Activated CD4-positive, CD25-positive, alpha-beta regulatory T cell treated with anti-CD3 and anti-CD28 coated beads, Interleukin-2, amount 50 U/mL, for 72 hours (primary cell): ENCODE results near the gene EIF1AD.

Experiments used
- DNase-seq: peaks from one replicate; pipeline ENCODE4 v3.0.0; 2021

EIF1AD gene

DNA sequence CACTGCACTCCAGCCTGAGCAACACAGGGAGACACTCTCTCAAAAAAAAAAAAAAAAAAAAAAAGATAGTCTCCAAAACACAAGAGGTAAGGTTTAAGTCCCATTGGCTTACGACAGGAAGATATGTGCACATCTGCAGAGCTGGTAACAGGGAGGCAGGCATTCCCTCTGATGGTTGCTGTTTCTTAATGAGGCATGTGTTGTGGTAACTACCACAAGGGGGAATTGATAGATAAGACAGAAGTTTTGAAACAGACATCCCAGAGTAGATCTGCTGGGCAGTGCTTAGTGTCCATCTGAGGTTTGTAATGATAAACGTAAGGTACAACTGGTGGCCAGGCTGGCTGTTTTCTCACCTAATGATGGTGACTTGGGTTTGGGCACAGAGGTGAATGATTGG is 4.7 kb downstream of the EIF1AD start:
- no peak for DNase-seq

DNA sequence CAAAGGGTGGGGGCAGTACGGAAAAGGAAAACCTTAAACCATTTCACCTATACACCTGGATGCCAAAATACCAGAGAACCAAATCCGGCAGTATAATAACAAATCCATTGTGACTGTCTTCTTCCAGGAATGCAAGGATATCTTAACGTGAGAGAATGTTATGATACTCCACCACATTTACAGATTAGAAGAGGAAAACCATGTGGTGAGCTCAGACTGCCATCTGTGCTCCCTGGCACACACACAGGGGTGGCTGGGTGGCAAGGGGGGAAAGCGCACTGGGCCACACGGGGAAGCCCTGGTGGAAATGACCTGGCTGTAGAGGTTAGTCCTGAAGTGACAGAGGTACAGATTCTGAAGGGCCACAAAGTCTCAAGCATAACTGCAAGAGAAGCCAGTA is 9.9 kb downstream of the EIF1AD start:
- no peak for DNase-seq

DNA sequence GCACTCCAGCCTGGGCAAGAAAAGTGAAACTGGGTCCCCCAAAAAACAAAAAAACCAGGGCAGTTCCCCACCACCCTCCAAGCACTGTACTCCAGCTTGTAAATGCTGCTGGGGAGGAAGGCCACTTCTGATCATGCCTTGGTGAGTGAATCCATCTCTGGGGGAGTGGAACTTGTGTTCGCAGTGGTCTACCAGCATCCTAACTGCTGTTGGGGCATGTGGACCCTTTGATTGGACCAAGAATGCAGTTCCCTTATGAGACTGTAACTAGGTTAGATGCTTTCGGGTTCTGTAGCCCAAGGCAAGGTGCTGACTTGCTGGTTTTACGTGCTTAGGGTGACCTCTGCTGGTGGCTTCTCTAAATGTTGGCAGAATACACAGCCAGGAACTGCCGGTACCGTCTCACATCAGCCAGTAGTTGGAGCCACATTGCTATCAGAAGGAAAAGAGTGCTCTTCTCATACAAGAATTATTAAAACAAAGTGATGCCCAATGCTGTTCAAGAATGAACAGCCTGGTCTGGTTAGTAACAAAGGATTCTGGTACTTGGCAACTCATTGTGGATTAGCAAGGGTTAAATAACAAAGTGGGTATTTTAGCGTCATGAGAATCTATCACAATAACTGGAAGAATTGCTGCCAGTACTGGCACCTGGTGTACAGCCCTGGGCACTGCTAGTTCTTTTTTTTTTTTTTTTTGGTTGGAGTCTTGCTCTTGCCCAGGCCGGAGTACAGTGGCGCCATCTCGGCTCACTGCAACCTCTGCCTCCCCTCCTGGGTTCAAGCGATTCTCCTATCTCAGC is 13.0 kb downstream of the EIF1AD start:
- DNase-seq = peak; percentile 81

DNA sequence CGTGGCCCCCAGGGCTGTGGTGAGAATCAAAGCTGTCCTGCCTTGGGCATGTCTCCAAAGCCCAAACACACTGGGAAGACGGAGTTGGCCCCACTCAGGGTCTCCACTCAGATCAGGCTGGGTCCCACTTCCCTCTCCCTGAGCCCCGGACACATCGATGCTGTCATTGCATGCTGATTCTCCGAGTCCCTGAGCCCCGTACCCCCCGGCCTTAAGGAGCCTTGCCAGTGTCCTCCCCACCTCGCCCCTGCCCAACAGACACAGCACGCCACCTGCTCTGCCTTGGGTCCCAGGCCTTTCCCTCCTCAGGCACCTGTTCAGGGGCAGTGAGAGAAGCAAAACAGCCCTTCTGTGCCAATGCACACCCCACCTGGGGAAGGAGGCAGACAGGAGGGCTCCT is 14.6 kb downstream of the EIF1AD start:
- DNase-seq = no peak

- DNase-seq = no peak
Observed at GRCh38 chr11:65983589-65983987, 18.4 kb downstream of the EIF1AD start.

DNA sequence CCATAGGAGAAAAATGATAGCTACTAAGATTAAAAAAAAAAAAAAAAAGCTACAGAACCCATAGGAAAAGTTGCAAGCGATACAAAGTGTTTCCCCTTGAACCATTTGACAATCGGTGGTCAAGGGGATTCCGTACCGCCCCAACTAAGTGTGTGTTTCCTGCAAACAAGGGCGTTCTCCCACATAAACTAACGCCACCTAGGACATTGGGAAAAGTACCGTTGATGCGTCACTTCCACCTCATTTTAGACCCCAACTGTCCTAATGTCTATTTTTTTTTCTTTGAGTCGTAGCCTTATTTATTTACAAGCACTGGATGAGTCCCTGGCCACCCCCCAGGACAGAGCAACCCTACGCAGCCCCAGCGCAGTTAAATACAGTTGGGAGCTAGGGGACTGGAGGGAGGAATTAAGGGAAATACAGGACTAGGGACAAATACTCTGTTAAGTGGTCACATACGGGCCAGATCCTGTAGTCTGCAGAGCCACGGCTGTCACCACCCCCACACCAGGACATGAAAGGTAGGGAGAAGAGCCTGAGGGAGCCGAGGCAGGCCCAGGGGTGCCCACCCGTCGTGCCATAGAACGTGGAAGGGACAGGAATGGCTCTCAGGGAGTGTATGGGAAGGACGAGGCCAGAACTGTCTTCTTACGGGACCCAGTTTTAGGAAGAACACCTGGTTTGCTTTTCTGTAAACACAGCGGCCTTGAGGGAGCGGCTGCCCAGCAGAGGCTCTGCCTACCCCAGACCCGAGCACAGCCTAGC is 19.0 kb downstream of the EIF1AD start:
- no peak for DNase-seq

GRCh38 chr11:65981972-65982823 is 19.8 kb downstream of the EIF1AD start:
- no peak for DNase-seq

DNA sequence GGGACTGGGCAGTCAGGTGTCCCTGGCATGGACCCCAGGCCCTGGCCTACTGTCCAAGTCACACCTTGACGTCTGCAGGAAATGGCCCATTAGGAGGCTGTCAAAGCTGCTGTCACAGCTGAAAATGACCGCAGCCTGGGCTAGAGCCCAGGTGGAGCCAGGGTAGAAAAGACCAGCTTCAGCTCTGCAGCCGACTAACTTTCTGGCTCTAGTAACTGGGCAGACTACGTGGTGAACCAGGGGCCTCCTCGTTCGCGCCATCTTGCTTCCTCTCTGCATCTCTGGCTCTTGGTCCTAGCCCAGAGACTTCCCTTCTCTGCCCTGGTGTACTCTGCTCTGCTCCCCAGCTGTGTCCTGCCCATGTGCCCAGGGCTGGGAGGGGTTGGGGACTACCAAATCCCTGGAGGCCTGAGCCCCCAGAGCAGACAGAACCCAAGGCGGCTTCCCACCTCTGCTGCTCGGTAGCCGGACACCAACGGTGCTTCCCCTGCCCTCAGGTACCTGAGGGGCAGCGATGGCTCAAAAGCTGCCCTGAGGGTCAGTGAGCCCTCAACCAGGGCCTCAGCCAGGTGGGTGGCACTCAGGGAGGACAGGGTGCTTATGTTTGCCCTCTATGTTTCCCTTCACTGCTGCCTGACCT is 20.7 kb downstream of the EIF1AD start:
- no peak for DNase-seq

- no peak for DNase-seq
Observed at GRCh38 chr11:65979261-65979759, 22.6 kb downstream of the EIF1AD start.

GRCh38 chr11:65978391-65979238 is 23.3 kb downstream of the EIF1AD start:
- no peak for DNase-seq

DNA sequence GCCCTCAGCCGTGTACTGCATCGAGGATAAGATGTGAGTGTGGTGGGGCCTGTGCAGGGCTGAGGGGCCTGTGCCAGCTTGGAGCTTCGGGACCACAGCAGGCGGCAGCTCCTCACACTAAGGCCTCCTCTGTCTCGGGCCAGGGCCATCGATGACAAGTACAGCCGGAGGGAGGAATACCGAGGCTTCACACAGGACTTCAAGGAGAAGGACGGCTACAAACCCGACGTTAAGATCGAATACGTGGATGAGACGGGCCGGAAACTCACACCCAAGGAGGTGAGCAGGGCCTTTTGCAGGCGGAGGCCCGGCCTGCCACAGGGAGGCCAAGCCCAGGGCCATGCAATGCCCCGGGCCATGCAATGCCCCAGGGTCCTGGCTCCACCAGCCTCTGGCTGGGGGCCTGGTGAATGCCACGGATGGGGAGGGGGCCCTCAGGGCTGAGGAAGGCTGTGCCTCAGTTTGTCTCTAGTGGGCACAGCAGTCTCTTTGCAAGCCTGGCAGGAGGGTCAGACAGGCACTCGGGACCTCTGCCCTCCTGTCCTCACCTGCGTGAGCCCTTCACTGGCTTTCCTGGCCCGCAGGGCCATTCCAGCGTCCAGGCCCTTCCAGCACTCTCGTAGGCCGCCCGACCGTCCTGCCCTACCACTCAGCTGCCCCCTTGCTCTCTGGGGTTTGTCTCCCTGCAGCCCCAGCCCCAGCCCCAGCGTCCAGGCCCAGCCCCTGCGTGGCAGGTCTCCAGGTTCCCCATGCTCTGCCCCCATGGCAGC is 24.2 kb downstream of the EIF1AD start:
- no peak for DNase-seq

DNA sequence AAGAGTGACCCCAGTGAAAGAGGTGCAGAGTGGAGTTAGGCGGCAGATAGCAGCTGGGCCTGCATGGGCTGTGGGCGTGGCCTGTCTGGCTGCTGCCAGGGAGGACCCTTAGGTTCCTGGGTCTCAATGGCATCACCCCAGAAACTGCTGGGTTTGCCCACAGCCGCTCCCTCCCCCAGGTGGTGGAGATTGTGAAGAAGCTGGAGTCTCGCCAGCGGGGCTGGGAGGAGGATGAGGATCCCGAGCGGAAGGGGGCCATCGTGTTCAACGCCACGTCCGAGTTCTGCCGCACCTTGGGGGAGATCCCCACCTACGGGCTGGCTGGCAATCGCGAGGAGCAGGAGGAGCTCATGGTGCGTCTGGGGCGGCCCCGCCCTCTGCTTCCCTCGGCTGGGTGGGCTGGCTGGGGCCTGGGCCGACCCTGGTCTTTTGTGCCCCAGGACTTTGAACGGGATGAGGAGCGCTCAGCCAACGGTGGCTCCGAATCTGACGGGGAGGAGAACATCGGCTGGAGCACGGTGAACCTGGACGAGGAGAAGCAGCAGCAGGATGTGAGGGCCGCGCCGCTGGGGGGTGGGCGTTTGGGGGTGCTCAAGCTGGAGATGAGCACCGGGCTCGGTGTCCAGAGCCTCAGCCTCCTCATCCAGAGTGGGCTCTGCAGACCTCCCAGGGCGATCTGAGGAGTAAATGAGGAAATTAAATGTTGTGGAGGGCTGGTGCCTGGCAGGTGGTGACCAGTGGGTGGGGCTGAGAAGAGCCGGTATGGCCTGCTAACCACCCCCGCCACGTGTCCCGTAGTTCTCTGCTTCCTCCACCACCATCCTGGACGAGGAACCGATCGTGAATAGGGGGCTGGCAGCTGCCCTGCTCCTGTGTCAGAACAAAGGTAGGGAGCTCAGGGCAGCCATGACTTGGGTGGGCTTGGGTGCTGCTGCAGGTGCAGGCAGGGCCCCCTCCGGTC is 25.5 kb downstream of the EIF1AD start:
- DNase-seq = no peak

- DNase-seq = no peak
Observed at GRCh38 chr11:65975771-65976170, 26.2 kb downstream of the EIF1AD start.

DNA sequence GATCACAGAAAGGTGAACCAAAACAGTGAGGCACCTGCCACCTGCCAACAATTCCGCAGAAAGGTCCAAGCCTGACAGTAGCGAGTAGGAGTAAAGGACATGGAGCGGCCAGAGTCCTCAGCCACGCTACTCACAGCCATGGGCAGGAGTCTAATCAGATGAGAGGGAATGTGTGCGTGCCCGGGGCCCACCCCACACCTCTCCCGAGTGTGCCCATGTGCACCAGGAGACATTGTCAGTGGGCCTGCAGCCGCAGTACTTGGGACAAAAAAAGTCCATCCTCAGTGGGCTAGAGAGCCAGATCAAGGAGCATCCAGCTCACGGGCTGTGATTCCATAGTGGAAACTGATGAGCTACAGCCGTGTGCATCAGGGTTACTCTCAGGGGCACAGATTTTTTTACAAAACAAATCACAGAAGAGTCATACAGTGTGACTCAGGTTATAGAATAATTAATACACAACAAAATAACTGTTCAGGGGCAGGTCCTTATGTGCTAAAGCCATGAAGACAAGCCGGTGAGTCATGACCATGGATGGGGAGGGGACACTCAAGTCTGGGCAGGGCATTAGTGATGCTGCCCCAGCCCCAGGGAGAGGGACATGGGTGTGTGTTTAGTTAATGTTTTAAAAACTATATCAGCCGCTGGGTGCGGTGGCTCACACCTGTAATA is 28.4 kb downstream of the EIF1AD start:
- no peak for DNase-seq

DNA sequence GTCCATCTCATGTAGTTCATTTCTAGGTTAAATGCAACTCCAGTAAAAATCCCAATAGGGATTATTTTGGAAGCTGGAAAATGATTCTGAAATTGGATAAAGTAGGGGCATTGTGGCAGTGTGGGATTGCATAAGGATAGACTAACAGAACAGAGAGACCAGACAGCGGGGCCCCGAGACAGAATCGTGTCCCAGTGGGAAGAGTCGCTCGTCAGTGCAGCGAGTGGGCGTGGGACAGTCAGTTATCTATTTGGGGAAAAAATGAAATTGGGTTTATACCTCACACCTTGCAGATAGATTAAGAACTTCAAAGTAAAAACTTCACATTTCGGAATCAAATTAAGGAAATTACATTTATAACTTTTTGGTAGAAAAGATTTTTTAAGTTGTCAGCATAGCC is 29.8 kb downstream of the EIF1AD start:
- DNase-seq = no peak

DNA sequence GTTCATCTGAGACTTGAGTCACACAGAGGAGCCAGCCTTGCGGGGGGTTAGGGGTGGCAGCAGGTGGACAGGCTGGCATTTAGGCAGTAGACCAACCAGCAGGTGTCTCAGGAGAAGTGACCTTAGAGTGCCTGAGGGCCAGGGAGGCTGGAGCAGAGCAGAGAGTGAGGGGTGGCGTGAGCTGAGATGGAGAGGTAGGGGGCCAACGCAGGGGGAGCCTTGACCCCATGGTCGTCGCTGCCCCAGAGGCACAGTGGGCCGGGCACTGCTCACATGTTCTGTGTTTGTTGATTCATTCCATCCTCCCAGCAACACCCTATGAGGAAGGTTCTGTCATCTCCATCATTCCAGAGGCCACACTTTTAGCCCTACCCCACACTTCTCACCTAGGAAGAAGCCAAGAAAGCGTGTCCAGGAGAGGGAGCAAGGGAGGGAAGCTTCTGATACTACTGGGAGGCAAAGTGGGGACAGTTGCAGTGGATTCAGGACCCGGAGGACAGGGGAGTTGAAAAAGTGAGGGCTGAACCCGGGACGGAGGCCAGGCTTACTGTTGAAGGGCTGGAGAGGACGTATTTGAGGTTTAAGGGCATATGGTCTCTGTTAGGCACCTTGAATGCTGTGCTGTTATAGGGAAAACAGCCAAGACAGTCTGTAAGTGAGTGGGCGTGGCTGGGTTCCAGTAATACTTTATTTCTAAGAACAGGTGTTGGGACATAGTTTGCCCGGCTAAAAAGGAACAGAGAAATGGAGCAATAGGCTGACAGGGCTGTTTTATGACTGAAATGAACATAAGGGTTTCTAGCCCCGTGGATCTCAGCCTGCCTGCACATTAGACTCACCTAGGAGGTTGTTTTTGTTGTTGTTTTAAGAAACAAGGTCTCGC is 33.1 kb downstream of the EIF1AD start:
- no peak for DNase-seq

GRCh38 chr11:65967329-65967934 is 34.5 kb downstream of the EIF1AD start:
- DNase-seq = no peak
